Measurements from ENCODE around the gene RNF167. TPM values are rescaled to one million over a fixed set of nuclear protein-coding genes. Genes with fewer than 3 reads are reported as not detected.

RNF167 gene
- total and polyA plus RNA-seq, 9 donors = 34.6 to 71.5 (median 69.4) TPM

- WGBS (ENCODE audit: insufficient coverage) = 71% methylated on average over 4 of the region's 16 CpGs
- H3K4me1 ChIP-seq (ENCODE audit: control insufficient read depth, insufficient read depth, low read length) = peaks cover 41% of the 10 kb centered on the region
- peak overlapping the region; percentile 98 for H3K27ac ChIP-seq (ENCODE audit: low read length)
- no peak for DNase-seq
- H3K4me3 ChIP-seq (ENCODE audit: low read length) = peak overlapping the region; percentile 90
- H3K9me3 ChIP-seq (replicated peaks; ENCODE audit: control insufficient read depth, low read depth, low read length) = no peaks in the 10 kb centered on the region
- peaks cover 49% of the 10 kb centered on the region for H3K36me3 ChIP-seq (ENCODE audit: control insufficient read depth, insufficient read depth, low read length)
- no peaks in the 10 kb centered on the region for H3K27me3 ChIP-seq (ENCODE audit: control insufficient read depth, insufficient read depth, low read length)
These were observed 6.4 kb downstream of the RNF167 start for GRCh38 chr17:4946312-4946976.

GRCh38 chr17:4947010-4947410 lies 6.9 kb downstream of the RNF167 start:
- Histone ChIP-seq H3K27ac (ENCODE audit: low read length) (peak overlapping the region; percentile 98), H3K4me3 (ENCODE audit: low read length) (peak overlapping the region; percentile 90), H3K36me3 (ENCODE audit: control insufficient read depth, insufficient read depth, low read length) (peaks cover 46% of the 10 kb centered on the region), H3K27me3 (ENCODE audit: control insufficient read depth, insufficient read depth, low read length) (no peaks in the 10 kb centered on the region), H3K9me3 (replicated peaks; ENCODE audit: control insufficient read depth, low read depth, low read length) (no peaks in the 10 kb centered on the region), H3K4me1 (ENCODE audit: control insufficient read depth, insufficient read depth, low read length) (peaks cover 41% of the 10 kb centered on the region)
- WGBS (ENCODE audit: insufficient coverage) = 0% methylated on average over 3 of the region's 7 CpGs
- DNase-seq = peak; percentile 44

GRCh38 chr17:4947411-4948165 lies 7.5 kb downstream of the RNF167 start:
- Histone ChIP-seq H3K27me3 (ENCODE audit: control insufficient read depth, insufficient read depth, low read length) (no peaks in the 10 kb centered on the region), H3K27ac (ENCODE audit: low read length) (peak overlapping the region; percentile 98), H3K4me3 (ENCODE audit: low read length) (peak overlapping the region; percentile 90), H3K9me3 (replicated peaks; ENCODE audit: control insufficient read depth, low read depth, low read length) (no peaks in the 10 kb centered on the region), H3K36me3 (ENCODE audit: control insufficient read depth, insufficient read depth, low read length) (peaks cover 40% of the 10 kb centered on the region), H3K4me1 (ENCODE audit: control insufficient read depth, insufficient read depth, low read length) (peaks cover 43% of the 10 kb centered on the region)
- DNase-seq = peak; percentile 82
- under 1% methylated on average over 46 of the region's 56 CpGs for WGBS (ENCODE audit: insufficient coverage)

GRCh38 chr17:4948166-4948930 lies 8.3 kb downstream of the RNF167 start, which contains the start of gene PFN1:
TSS of gene PFN1 (minus strand) at chr17:4948530. CDS start at chr17:4948394, 136 bp downstream.
- peaks cover 35% of the 10 kb centered on the region for H3K36me3 ChIP-seq (ENCODE audit: control insufficient read depth, insufficient read depth, low read length)
- H3K9me3 ChIP-seq (replicated peaks; ENCODE audit: control insufficient read depth, low read depth, low read length) = no peaks in the 10 kb centered on the region
- WGBS (ENCODE audit: insufficient coverage) = under 1% methylated on average over 50 of the region's 59 CpGs
- peak within 1 kb of the TSS; percentile 90 for H3K4me3 ChIP-seq (ENCODE audit: low read length)
- H3K4me1 ChIP-seq (ENCODE audit: control insufficient read depth, insufficient read depth, low read length) = peaks cover 50% of the 10 kb centered on the region
- H3K27ac ChIP-seq (ENCODE audit: low read length) = peak within 1 kb of the TSS; percentile 99
- peak; percentile 98 for DNase-seq
- H3K27me3 ChIP-seq (ENCODE audit: control insufficient read depth, insufficient read depth, low read length) = no peaks in the 10 kb centered on the region

- peak overlapping the region; percentile 99 for H3K27ac ChIP-seq (ENCODE audit: low read length)
- H3K4me1 ChIP-seq (ENCODE audit: control insufficient read depth, insufficient read depth, low read length) = peaks cover 55% of the 10 kb centered on the region
- peak; percentile 97 for DNase-seq
- peak overlapping the region; percentile 90 for H3K4me3 ChIP-seq (ENCODE audit: low read length)
- peaks cover 29% of the 10 kb centered on the region for H3K36me3 ChIP-seq (ENCODE audit: control insufficient read depth, insufficient read depth, low read length)
- H3K9me3 ChIP-seq (replicated peaks; ENCODE audit: control insufficient read depth, low read depth, low read length) = no peaks in the 10 kb centered on the region
- no peaks in the 10 kb centered on the region for H3K27me3 ChIP-seq (ENCODE audit: control insufficient read depth, insufficient read depth, low read length)
- 0% methylated on average over 40 of the region's 40 CpGs for WGBS (ENCODE audit: insufficient coverage)
These were observed 8.9 kb downstream of the RNF167 start for GRCh38 chr17:4948931-4949320.

- Histone ChIP-seq H3K4me1 (ENCODE audit: control insufficient read depth, insufficient read depth, low read length) (peaks cover 55% of the 10 kb centered on the region), H3K36me3 (ENCODE audit: control insufficient read depth, insufficient read depth, low read length) (peaks cover 24% of the 10 kb centered on the region), H3K27ac (ENCODE audit: low read length) (peak overlapping the region; percentile 99), H3K4me3 (ENCODE audit: low read length) (peak overlapping the region; percentile 90), H3K9me3 (replicated peaks; ENCODE audit: control insufficient read depth, low read depth, low read length) (no peaks in the 10 kb centered on the region), H3K27me3 (ENCODE audit: control insufficient read depth, insufficient read depth, low read length) (no peaks in the 10 kb centered on the region)
- under 1% methylated on average over 44 of the region's 75 CpGs for WGBS (ENCODE audit: insufficient coverage)
- DNase-seq = peak; percentile 86
These were observed 9.4 kb downstream of the RNF167 start for GRCh38 chr17:4949321-4950074.

GRCh38 chr17:4950075-4950745 lies 10.1 kb downstream of the RNF167 start:
- peak; percentile 71 for DNase-seq
- H3K27ac ChIP-seq (ENCODE audit: low read length) = peak overlapping the region; percentile 98
- H3K9me3 ChIP-seq (replicated peaks; ENCODE audit: control insufficient read depth, low read depth, low read length) = no peaks in the 10 kb centered on the region
- H3K36me3 ChIP-seq (ENCODE audit: control insufficient read depth, insufficient read depth, low read length) = peaks cover 21% of the 10 kb centered on the region
- peaks cover 52% of the 10 kb centered on the region for H3K4me1 ChIP-seq (ENCODE audit: control insufficient read depth, insufficient read depth, low read length)
- WGBS (ENCODE audit: insufficient coverage) = 1% methylated on average over 40 of the region's 52 CpGs
- peak overlapping the region; percentile 90 for H3K4me3 ChIP-seq (ENCODE audit: low read length)
- no peaks in the 10 kb centered on the region for H3K27me3 ChIP-seq (ENCODE audit: control insufficient read depth, insufficient read depth, low read length)

- peaks cover 51% of the 10 kb centered on the region for H3K4me1 ChIP-seq (ENCODE audit: control insufficient read depth, insufficient read depth, low read length)
These were observed 10.7 kb downstream of the RNF167 start, which contains the start of gene ENO3 for GRCh38 chr17:4950746-4951204. TSS of gene ENO3 (plus strand) at chr17:4951119. CDS start at chr17:4951830, 711 bp downstream.

GRCh38 chr17:4951486-4951885 lies 11.4 kb downstream of the RNF167 start:
- peaks cover 49% of the 10 kb centered on the region for H3K4me1 ChIP-seq (ENCODE audit: control insufficient read depth, insufficient read depth, low read length)
- H3K4me3 ChIP-seq (ENCODE audit: low read length) = peak overlapping the region; percentile 90
- peak overlapping the region; percentile 98 for H3K27ac ChIP-seq (ENCODE audit: low read length)
- peaks cover 18% of the 10 kb centered on the region for H3K36me3 ChIP-seq (ENCODE audit: control insufficient read depth, insufficient read depth, low read length)
- no peaks in the 10 kb centered on the region for H3K27me3 ChIP-seq (ENCODE audit: control insufficient read depth, insufficient read depth, low read length)
- DNase-seq = peak; percentile 68
- 50% methylated on average over 1 of the region's 3 CpGs for WGBS (ENCODE audit: insufficient coverage)
- no peaks in the 10 kb centered on the region for H3K9me3 ChIP-seq (replicated peaks; ENCODE audit: control insufficient read depth, low read depth, low read length)

More at GRCh38 chr17:4950746-4951204, 10.7 kb downstream of the RNF167 start, which contains the start of gene ENO3:
- H3K9me3 ChIP-seq (replicated peaks; ENCODE audit: control insufficient read depth, low read depth, low read length) = no peaks in the 10 kb centered on the region
- H3K27me3 ChIP-seq (ENCODE audit: control insufficient read depth, insufficient read depth, low read length) = no peaks in the 10 kb centered on the region
- H3K4me3 ChIP-seq (ENCODE audit: low read length) = peak within 1 kb of the TSS; percentile 90
- WGBS (ENCODE audit: insufficient coverage) = 0% methylated on average over 1 of the region's 7 CpGs
- H3K36me3 ChIP-seq (ENCODE audit: control insufficient read depth, insufficient read depth, low read length) = peaks cover 19% of the 10 kb centered on the region
- DNase-seq = peak; percentile 74
- H3K27ac ChIP-seq (ENCODE audit: low read length) = peak within 1 kb of the TSS; percentile 98

Measured in muscle of leg (tissue), 11 donors.